Hypothalamus (tissue), 51 donors: Measurements from ENCODE around the gene ST3GAL5.
"Not testable (repeated sequence)": the region's sequence is repeated elsewhere in the genome, so short reads cannot be mapped to it uniquely, and the experiment has no call there.

ENCODE experiments used
- DNase-seq, 51 donors: peaks; one replicate each; lab custom pipeline; 2025; lab: John Stamatoyannopoulos, UW

ST3GAL5 gene

GRCh38 chr2:85888684-85889626, at the start of gene ST3GAL5:
Gene ST3GAL5, minus strand, starts transcription at chr2:85888990. Its CDS starts 85 bp downstream, at chr2:85888905.
- peak; percentile 64 to 98 (median 90) for DNase-seq

GRCh38 chr2:85938456-85938855, 49.7 kb upstream of the ST3GAL5 start:
- no peak for DNase-seq

- no peak for DNase-seq
Observed at GRCh38 chr2:85937069-85937439, 48.3 kb upstream of the ST3GAL5 start.

- DNase-seq: no peak
Observed at GRCh38 chr2:85936421-85937068, 47.8 kb upstream of the ST3GAL5 start.

GRCh38 chr2:85935746-85936208, 47.0 kb upstream of the ST3GAL5 start:
- DNase-seq: no peak

- DNase-seq: no peak
Observed at GRCh38 chr2:85935170-85935745, 46.5 kb upstream of the ST3GAL5 start.

GRCh38 chr2:85933753-85934594, 45.2 kb upstream of the ST3GAL5 start:
- no peak for DNase-seq

GRCh38 chr2:85931151-85931550, 42.4 kb upstream of the ST3GAL5 start:
- not testable (repeated sequence) for DNase-seq

- no peak for DNase-seq
Observed at GRCh38 chr2:85930129-85931124, 41.6 kb upstream of the ST3GAL5 start.

GRCh38 chr2:85929096-85930050, 40.6 kb upstream of the ST3GAL5 start:
- DNase-seq: no peak

- no peak for DNase-seq
Observed at GRCh38 chr2:85926931-85927661, 38.3 kb upstream of the ST3GAL5 start.

- no peak for DNase-seq
Observed at GRCh38 chr2:85926526-85926925, 37.7 kb upstream of the ST3GAL5 start.

GRCh38 chr2:85925216-85925671, 36.5 kb upstream of the ST3GAL5 start:
- DNase-seq: peak in 26 of 51 donors; percentile 4 to 86 (median 46)

- peak in 27 of 51 donors; percentile 22 to 75 (median 48) for DNase-seq
Observed at GRCh38 chr2:85924522-85924921, 35.7 kb upstream of the ST3GAL5 start.

- DNase-seq: no peak
Observed at GRCh38 chr2:85922199-85922598, 33.4 kb upstream of the ST3GAL5 start.

GRCh38 chr2:85921659-85922058, 32.9 kb upstream of the ST3GAL5 start:
- no peak for DNase-seq
